PC-9 (cell line): ENCODE measurements around the gene IYD. TPM values are rescaled to one million over a fixed set of nuclear protein-coding genes. Genes with fewer than 3 reads are reported as not detected.

ENCODE experiments used
- BruUV-seq: library from RNA; stranded (reverse); fragments of 400-500 nt; replicated peaks from 2 replicates; lab custom pipeline; 2021; lab: Mats Ljungman, UMichigan
- CTCF ChIA-PET: fragments of 300-600 bp; sonication (Branson Sonifier 250); formaldehyde crosslinking; loops from one replicate; lab custom pipeline; 2022; ENCODE audit warnings: antibody characterized with exemption; lab: Charles Lee
- POLR2A ChIA-PET: fragments of 300-600 bp; sonication (Branson Sonifier 250); formaldehyde crosslinking; loops from one replicate; lab custom pipeline; 2022; ENCODE audit warnings: antibody characterized with exemption; ENCODE audit not compliant: unreplicated experiment; lab: Charles Lee
- DNase-seq, 2 experiments: peaks; one replicate each; pipeline versions ENCODE4 v3.0.0 to v3.0.0-alpha.2; 2015 to 2022; ENCODE audit warnings: mixed read lengths in 1 of 2
- H2AFZ ChIP-seq: fragments of 200-600 bp; sonication (generic); 2 replicates; pipeline ENCODE4 v1.8.1; 2017; ENCODE audit warnings: antibody characterized with exemption
- H3F3A ChIP-seq: fragments of 200-600 bp; sonication (generic); 2 replicates; pipeline ENCODE4 v1.8.1; 2017; ENCODE audit warnings: antibody characterized with exemption, mild to moderate bottlenecking, low read depth; ENCODE audit not compliant: insufficient read depth
- H3K27ac ChIP-seq: fragments of 200-600 bp; sonication (generic); 2 replicates; pipeline ENCODE4 v1.6.1; 2016; ENCODE audit warnings: mixed run types
- H3K27me3 ChIP-seq: fragments of 200-600 bp; sonication (generic); 2 replicates; pipeline ENCODE4 v1.6.1; 2016; ENCODE audit warnings: low read depth, mixed run types; ENCODE audit not compliant: insufficient read depth
- H3K36me3 ChIP-seq: fragments of 200-600 bp; sonication (generic); 2 replicates; pipeline ENCODE4 v1.6.1; 2016; ENCODE audit warnings: low read depth, mixed run types
- H3K4me1 ChIP-seq: fragments of 200-600 bp; sonication (generic); replicated peaks from 2 replicates; pipeline ENCODE4 v1.6.1; 2016; ENCODE audit warnings: mixed run types; ENCODE audit not compliant: insufficient read depth
- H3K4me2 ChIP-seq: fragments of 200-600 bp; sonication (generic); 2 replicates; pipeline ENCODE4 v1.6.1; 2017; ENCODE audit warnings: mixed run types
- H3K4me3 ChIP-seq: fragments of 200-600 bp; sonication (generic); 2 replicates; pipeline ENCODE4 v1.6.1; 2016; ENCODE audit warnings: mixed run types
- H3K79me2 ChIP-seq: fragments of 200-600 bp; sonication (generic); 2 replicates; pipeline ENCODE4 v1.6.1; 2017; ENCODE audit warnings: low read depth, mixed run types
- H3K9me2 ChIP-seq: fragments of 200-600 bp; sonication (generic); 2 replicates; pipeline ENCODE4 v1.8.1; 2017; ENCODE audit warnings: mild to moderate bottlenecking; ENCODE audit not compliant: insufficient read depth
- H3K9me3 ChIP-seq: fragments of 200-600 bp; sonication (generic); 2 replicates; pipeline ENCODE4 v1.8.1; 2016; ENCODE audit warnings: low read depth; ENCODE audit not compliant: insufficient read depth
- H4K20me1 ChIP-seq: fragments of 200-600 bp; sonication (generic); 2 replicates; pipeline ENCODE4 v1.8.1; 2017; ENCODE audit not compliant: insufficient read depth
- EZH2 ChIP-seq: fragments of 200-600 bp; sonication (generic); IDR thresholded peaks from 2 replicates; pipeline ENCODE4 v1.8.0; 2017; ENCODE audit warnings: antibody characterized with exemption, low read depth
- intact Hi-C: fragments of 100-400 bp; cut with micrococcal nuclease; formaldehyde crosslinking; loops from one replicate; pipeline ENCODE4 v1.10.0; 2022; ENCODE audit not compliant: unreplicated experiment
- total RNA-seq: library from RNA; stranded (reverse); gene quantifications from 2 replicates; pipeline ENCODE4 v1.2.3, GENCODE V29; 2021
- TF ChIP-seq, protein P1 (sequence below): fragments of 200-600 bp; sonication (generic); conservative IDR thresholded peaks from 2 replicates; pipeline ENCODE4 v1.6.1; 2017; ENCODE audit warnings: mixed run types, antibody characterized with exemption, mild to moderate bottlenecking, moderate library complexity

The IYD gene
- total RNA-seq, 1 experiment from 2014 or later = not detected

DNA sequence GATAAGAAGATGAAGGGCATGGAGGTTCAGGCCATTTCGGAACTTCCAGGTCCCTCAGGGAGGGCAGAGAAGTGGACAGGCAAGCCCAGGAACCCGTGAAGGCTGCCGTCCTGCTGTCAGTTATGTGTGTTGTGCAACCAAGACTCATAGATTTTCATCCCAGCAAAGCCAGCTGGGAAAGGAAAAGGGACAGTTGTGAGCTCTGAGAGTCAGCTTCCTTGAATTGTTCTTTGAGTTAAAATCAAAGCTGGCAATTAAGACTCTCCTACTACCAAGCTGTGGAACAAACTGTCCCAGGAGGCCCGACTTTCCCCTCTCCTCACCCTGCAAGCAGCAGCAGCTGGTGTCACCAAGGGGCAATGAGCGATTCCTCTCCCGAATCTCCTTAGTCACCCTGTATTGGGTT lies 46.3 kb upstream of the IYD start:
- no peak for DNase-seq
- intact Hi-C loops = no loop called here
- TF ChIP-seq, protein P1, sequence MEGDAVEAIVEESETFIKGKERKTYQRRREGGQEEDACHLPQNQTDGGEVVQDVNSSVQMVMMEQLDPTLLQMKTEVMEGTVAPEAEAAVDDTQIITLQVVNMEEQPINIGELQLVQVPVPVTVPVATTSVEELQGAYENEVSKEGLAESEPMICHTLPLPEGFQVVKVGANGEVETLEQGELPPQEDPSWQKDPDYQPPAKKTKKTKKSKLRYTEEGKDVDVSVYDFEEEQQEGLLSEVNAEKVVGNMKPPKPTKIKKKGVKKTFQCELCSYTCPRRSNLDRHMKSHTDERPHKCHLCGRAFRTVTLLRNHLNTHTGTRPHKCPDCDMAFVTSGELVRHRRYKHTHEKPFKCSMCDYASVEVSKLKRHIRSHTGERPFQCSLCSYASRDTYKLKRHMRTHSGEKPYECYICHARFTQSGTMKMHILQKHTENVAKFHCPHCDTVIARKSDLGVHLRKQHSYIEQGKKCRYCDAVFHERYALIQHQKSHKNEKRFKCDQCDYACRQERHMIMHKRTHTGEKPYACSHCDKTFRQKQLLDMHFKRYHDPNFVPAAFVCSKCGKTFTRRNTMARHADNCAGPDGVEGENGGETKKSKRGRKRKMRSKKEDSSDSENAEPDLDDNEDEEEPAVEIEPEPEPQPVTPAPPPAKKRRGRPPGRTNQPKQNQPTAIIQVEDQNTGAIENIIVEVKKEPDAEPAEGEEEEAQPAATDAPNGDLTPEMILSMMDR = no peak
- peaks cover 7% of the 10 kb centered on the region for H3F3A ChIP-seq
- H3K4me2 ChIP-seq = no peak overlapping the region
- BruUV-seq = no TSS peak
- POLR2A ChIA-PET = interaction anchor here (0.6 kb wide), 1 partner anchor 219 kb away, joined by 5 read pairs; no protein-coding TSS in a partner anchor
- no peaks in the 10 kb centered on the region for H4K20me1 ChIP-seq
- H2AFZ ChIP-seq = no peak overlapping the region
- no peaks in the 10 kb centered on the region for H3K36me3 ChIP-seq
- CTCF ChIA-PET = no interaction called here
- no peaks in the 10 kb centered on the region for H3K79me2 ChIP-seq
- H3K4me3 ChIP-seq = no peak overlapping the region
- H3K4me1 ChIP-seq = peaks cover 13% of the 10 kb centered on the region; the same call in 1 of the 2 replicates
- no peaks in the 10 kb centered on the region for H3K9me3 ChIP-seq
- H3K9me2 ChIP-seq = no peaks in the 10 kb centered on the region
- no peaks in the 10 kb centered on the region for H3K27me3 ChIP-seq
- no peak overlapping the region for H3K27ac ChIP-seq

DNA sequence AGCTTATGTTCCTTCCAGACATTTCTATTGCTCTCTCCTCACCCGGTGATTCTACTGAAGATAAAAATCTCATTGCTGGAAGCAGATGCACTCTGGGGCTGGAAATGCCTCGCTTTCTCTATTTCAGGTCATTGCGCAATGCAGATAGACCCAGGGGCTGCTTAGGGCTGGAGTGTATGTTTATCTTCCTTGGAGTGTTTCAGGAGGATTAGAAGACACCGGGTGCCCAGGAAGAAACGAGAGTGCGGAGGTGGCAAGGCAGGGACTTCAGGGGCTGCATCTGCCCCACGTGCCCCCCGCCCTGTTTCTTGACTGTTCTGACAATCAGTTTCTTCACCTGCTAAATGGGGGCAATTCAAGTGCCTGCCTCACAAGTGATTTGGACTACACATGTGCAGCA lies 45.6 kb upstream of the IYD start:
- Histone ChIP-seq H3K4me1 (peaks cover 13% of the 10 kb centered on the region; the same call in 1 of the 2 replicates), H3K9me3 (no peaks in the 10 kb centered on the region), H3F3A (peaks cover 7% of the 10 kb centered on the region), H3K27me3 (no peaks in the 10 kb centered on the region), H4K20me1 (no peaks in the 10 kb centered on the region), H3K4me3 (no peak overlapping the region), H3K27ac (no peak overlapping the region), H3K4me2 (no peak overlapping the region), H2AFZ (no peak overlapping the region), H3K9me2 (no peaks in the 10 kb centered on the region), H3K36me3 (no peaks in the 10 kb centered on the region), H3K79me2 (no peaks in the 10 kb centered on the region)
- TF ChIP-seq, protein P1 = no peak
- TF ChIP-seq EZH2 = no peak
- BruUV-seq = no TSS peak
- CTCF ChIA-PET = no interaction called here
- DNase-seq = no peak
- POLR2A ChIA-PET = no interaction called here
- intact Hi-C loops = no loop called here

DNA sequence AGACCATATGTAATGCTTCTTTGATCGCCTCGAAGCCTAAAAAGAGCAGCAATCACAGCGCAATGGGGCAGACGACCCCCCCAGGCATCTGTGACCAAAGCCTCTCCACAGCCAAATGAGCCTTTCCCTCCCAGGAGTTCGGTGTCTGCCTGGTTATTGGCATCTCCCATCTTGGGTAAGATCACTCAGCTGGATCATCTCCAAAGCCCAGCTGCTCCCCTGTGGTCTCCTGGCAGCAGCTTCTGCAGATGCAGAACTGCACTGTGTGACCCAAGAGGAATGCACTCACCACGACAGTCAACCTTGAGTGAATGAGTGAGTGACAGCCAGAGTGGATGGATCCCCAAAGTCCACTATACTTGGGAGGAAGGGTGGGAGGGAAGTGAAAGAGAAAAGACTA lies 44.8 kb upstream of the IYD start:
- intact Hi-C loops = no loop called here
- ChIA-PET POLR2A (no interaction called here), CTCF (no interaction called here)
- Histone ChIP-seq H3K4me3 (no peak overlapping the region), H3K79me2 (no peaks in the 10 kb centered on the region), H3K9me2 (no peaks in the 10 kb centered on the region), H3K36me3 (no peaks in the 10 kb centered on the region), H3F3A (peaks cover 7% of the 10 kb centered on the region), H3K4me2 (no peak overlapping the region), H3K27ac (no peak overlapping the region), H2AFZ (no peak overlapping the region), H4K20me1 (no peaks in the 10 kb centered on the region), H3K9me3 (no peaks in the 10 kb centered on the region), H3K4me1 (peaks cover 13% of the 10 kb centered on the region; the same call in 1 of the 2 replicates), H3K27me3 (no peaks in the 10 kb centered on the region)
- TF ChIP-seq, protein P1 = no peak
- TF ChIP-seq EZH2 = no peak
- no peak for DNase-seq
- BruUV-seq = no TSS peak
